SK-N-SH (cell line): ENCODE data around the gene YOD1. TPM values are rescaled to one million over a fixed set of nuclear protein-coding genes. Genes with fewer than 3 reads are reported as not detected.

Experiments
- CTCF ChIA-PET: fragments of 300-600, 350-600 bp; formaldehyde crosslinking; extraction: SDS; loops from one replicate; lab custom pipeline; 2021; lab: Yijun Ruan, JAX
- POLR2A ChIA-PET: fragments of 350-600 bp; sonication (Branson Sonifier 250); formaldehyde crosslinking; extraction: SDS; loops from one replicate; lab custom pipeline; 2020; ENCODE audit warnings: antibody characterized with exemption, inconsistent platforms; lab: Yijun Ruan, JAX
- DNase-seq: peaks from one replicate; pipeline ENCODE4 v3.0.0; 2012
- H2AFZ ChIP-seq: fragments of 200-600 bp; sonication (generic); 2 replicates; pipeline ENCODE4 v1.8.1; 2016; ENCODE audit warnings: antibody characterized with exemption, mild to moderate bottlenecking, low read depth
- H3F3A ChIP-seq: fragments of 200-600 bp; sonication (generic); replicated peaks from 2 replicates; pipeline ENCODE3; 2016; ENCODE audit warnings: antibody characterized with exemption, mild to moderate bottlenecking; ENCODE audit not compliant: insufficient read depth
- H3K27ac ChIP-seq, 2 experiments: fragments of 200-500 bp in 1 of 2; fragments of 200-600 bp in 1 of 2; sonication (Bioruptor generic) in 1 of 2; sonication (generic), shearing (Covaris generic) in 1 of 2; 2 replicates each; pipeline versions ENCODE4 v1.5.1 to v1.6.1; 2014 to 2016; ENCODE audit warnings: low read depth in 2 of 2, inconsistent platforms in 1 of 2, low read length in 1 of 2, mild to moderate bottlenecking in 1 of 2, mixed read lengths in 1 of 2
- H3K27me3 ChIP-seq: fragments of 200-600 bp; sonication (generic), shearing (Covaris generic); 2 replicates; pipeline ENCODE4 v1.6.1; 2016; ENCODE audit warnings: mixed run types; ENCODE audit not compliant: insufficient read depth
- H3K36me3 ChIP-seq, 2 experiments: fragments of 200-500 bp in 1 of 2; fragments of 200-600 bp in 1 of 2; sonication (Bioruptor generic) in 1 of 2; sonication (generic) in 1 of 2; replicated peaks in 1 of 2; 2 replicates each; pipeline versions ENCODE3 to v1.5.1; 2014 to 2016; ENCODE audit warnings: low read length in 1 of 2, mild to moderate bottlenecking in 1 of 2; ENCODE audit not compliant: insufficient read depth in 2 of 2, control insufficient read depth in 1 of 2
- H3K4me1 ChIP-seq, 2 experiments: fragments of 200-500 bp in 1 of 2; fragments of 200-600 bp in 1 of 2; sonication (Bioruptor generic) in 1 of 2; sonication (generic), shearing (Covaris generic) in 1 of 2; 2 replicates each; pipeline versions ENCODE4 v1.5.1 to v1.6.1; 2014 to 2016; ENCODE audit warnings: low read depth in 1 of 2, low read length in 1 of 2, mixed run types in 1 of 2; ENCODE audit not compliant: insufficient read depth in 2 of 2, control insufficient read depth in 1 of 2
- H3K4me2 ChIP-seq: fragments of 200-600 bp; sonication (generic), shearing (Covaris generic); 2 replicates; pipeline ENCODE4 v1.6.1; 2017; ENCODE audit warnings: mixed run types
- H3K4me3 ChIP-seq, 2 experiments: fragments of 200-500 bp in 1 of 2; fragments of 200-600 bp in 1 of 2; sonication (Bioruptor generic) in 1 of 2; sonication (generic), shearing (Covaris generic) in 1 of 2; 2 replicates each; pipeline versions ENCODE4 v1.5.1 to v1.8.1; 2014 to 2016; ENCODE audit warnings: low read depth in 2 of 2, inconsistent platforms in 1 of 2, low read length in 1 of 2, mild to moderate bottlenecking in 1 of 2, mixed read lengths in 1 of 2, moderate library complexity in 1 of 2
- H3K79me2 ChIP-seq: fragments of 200-600 bp; sonication (generic); 2 replicates; pipeline ENCODE4 v1.8.1; 2017; ENCODE audit warnings: mild to moderate bottlenecking; ENCODE audit not compliant: insufficient read depth
- H3K9ac ChIP-seq: fragments of 200-600 bp; sonication (generic); 2 replicates; pipeline ENCODE4 v1.6.1; 2017; ENCODE audit warnings: mixed run types
- H3K9me2 ChIP-seq: fragments of 200-600 bp; sonication (generic); 2 replicates; pipeline ENCODE4 v1.6.1; 2017; ENCODE audit warnings: mixed run types
- H3K9me3 ChIP-seq: fragments of 200-600 bp; sonication (generic); 2 replicates; pipeline ENCODE4 v1.6.1; 2017; ENCODE audit warnings: mixed run types, mild to moderate bottlenecking, moderate library complexity
- H4K20me1 ChIP-seq: fragments of 200-600 bp; sonication (generic); 2 replicates; pipeline ENCODE4 v1.6.1; 2017; ENCODE audit warnings: mild to moderate bottlenecking, mixed run types; ENCODE audit not compliant: insufficient read depth
- CHD2 ChIP-seq: fragments of 150-350 bp; IDR thresholded peaks from 2 replicates; pipeline ENCODE4 v1.6.1; 2018; ENCODE audit warnings: low read length; ENCODE audit not compliant: partially characterized antibody
- CTCF ChIP-seq: fragments of 200-600 bp; sonication (generic); IDR thresholded peaks from 2 replicates; pipeline ENCODE4 v1.6.1; 2017; ENCODE audit warnings: antibody characterized with exemption, mild to moderate bottlenecking, moderate library complexity
- ELF1 ChIP-seq: IDR thresholded peaks from 2 replicates; pipeline ENCODE4 v1.4.0; 2012
- EP300 ChIP-seq, 2 experiments: IDR thresholded peaks; 2 replicates each; pipeline versions ENCODE4 v1.4.0 to v1.6.1; 2012; ENCODE audit warnings: borderline replicate concordance in 1 of 2, low read depth in 1 of 2, low read length in 1 of 2
- FOSL2 ChIP-seq: IDR thresholded peaks from 2 replicates; pipeline ENCODE4 v1.4.0; 2012; ENCODE audit warnings: low read depth, mild to moderate bottlenecking, moderate library complexity, borderline replicate concordance
- GABPA ChIP-seq: IDR thresholded peaks from 2 replicates; pipeline ENCODE4 v1.4.0; 2012; ENCODE audit warnings: low read depth, mild to moderate bottlenecking
- GATA2 ChIP-seq: sonication (generic); formaldehyde crosslinking; IDR thresholded peaks from 2 replicates; pipeline ENCODE4 v1.5.0; 2020; ENCODE audit warnings: mild to moderate bottlenecking, missing genetic modification reagents
- IRF3 ChIP-seq: fragments of 150-350 bp; IDR thresholded peaks from 2 replicates; pipeline ENCODE4 v1.6.1; 2016; ENCODE audit warnings: mild to moderate bottlenecking, low read depth, low read length
- MAX ChIP-seq: IDR thresholded peaks from 2 replicates; pipeline ENCODE4 v1.4.0; 2012; ENCODE audit warnings: low read depth
- MEF2A ChIP-seq: IDR thresholded peaks from 2 replicates; pipeline ENCODE4 v1.4.0; 2012; ENCODE audit warnings: low read depth, borderline replicate concordance
- PBX3 ChIP-seq: IDR thresholded peaks from 2 replicates; pipeline ENCODE4; 2012
- RAD21 ChIP-seq: IDR thresholded peaks from 2 replicates; pipeline ENCODE4 v1.6.1; 2012; ENCODE audit warnings: mild to moderate bottlenecking, low read length
- RFX5 ChIP-seq: IDR thresholded peaks from 2 replicates; pipeline ENCODE4 v1.6.1; 2012; ENCODE audit warnings: mild to moderate bottlenecking, improper control_type of control experiment, low read length
- SIN3A ChIP-seq: IDR thresholded peaks from 2 replicates; pipeline ENCODE4 v1.6.1; 2012; ENCODE audit warnings: low read depth, mild to moderate bottlenecking, low read length, moderate library complexity, borderline replicate concordance
- TAF1 ChIP-seq: IDR thresholded peaks from 2 replicates; pipeline ENCODE4 v1.6.1; 2012; ENCODE audit warnings: low read depth, mild to moderate bottlenecking, low read length, moderate library complexity, borderline replicate concordance
- TCF12 ChIP-seq: IDR thresholded peaks from 2 replicates; pipeline ENCODE4 v1.4.0; 2012
- USF2 ChIP-seq: fragments of 150-350 bp; IDR thresholded peaks from 2 replicates; pipeline ENCODE4 v1.6.1; 2017; ENCODE audit warnings: antibody characterized with exemption, low read length, low read depth, borderline replicate concordance
- YY1 ChIP-seq: IDR thresholded peaks from 2 replicates; pipeline ENCODE4 v1.4.0; 2012; ENCODE audit warnings: low read depth, mild to moderate bottlenecking
- WGBS: methylation state at CpG from one replicate; pipeline ENCODE4 v1.1.6; 2017; ENCODE audit warnings: low lambda C conversion rate; 5-methylcytosine and 5-hydroxymethylcytosine counted together
- polyA plus RNA-seq, 3 experiments: library from polyadenylated mRNA; depleted of rRNA; stranded (reverse); fragments of >200 nt; gene quantifications; 2 replicates each; pipeline ENCODE4 v1.2.3, GENCODE V29; 2012

YOD1 gene
- polyA plus RNA-seq, 1 of the 3 experiments (the other 2 are of a cell fraction), result 0.79 TPM

- no peaks in the 10 kb centered on the region for H3K9me2 ChIP-seq
- no peak within 1 kb of the TSS for H3K4me3 ChIP-seq
- no peaks in the 10 kb centered on the region for H3F3A ChIP-seq
- H3K4me1 ChIP-seq, result peaks cover 0 to 1% of the 10 kb centered on the region in 2 experiments; a peak in 2 of 4 replicates
- no peak for DNase-seq
- H3K79me2 ChIP-seq, result no peaks in the 10 kb centered on the region
- H4K20me1 ChIP-seq, result no peaks in the 10 kb centered on the region
- no peaks in the 10 kb centered on the region for H3K9me3 ChIP-seq
- H3K36me3 ChIP-seq, result no peaks in the 10 kb centered on the region
- no peak within 1 kb of the TSS for H3K4me2 ChIP-seq
- no peaks in the 10 kb centered on the region for H3K27me3 ChIP-seq
- TF ChIP-seq ELF1 (no peak), GABPA (no peak), RFX5 (no peak), USF2 (no peak), CTCF (no peak), PBX3 (no peak), SIN3A (no peak), FOSL2 (no peak), GATA2 (CRISPR knock-in tag) (no peak), IRF3 (no peak), YY1 (no peak), EP300 (IDR thresholded peaks at IDR 0.05; ENCODE audit: borderline replicate concordance in 1 of 2, low read depth in 1 of 2, low read length in 1 of 2) (no peak), TAF1 (no peak), CHD2 (no peak), TCF12 (no peak), MEF2A (no peak), RAD21 (no peak), MAX (no peak)
- H3K27ac ChIP-seq, result no peak within 1 kb of the TSS
- no peak within 1 kb of the TSS for H2AFZ ChIP-seq
- no peak within 1 kb of the TSS for H3K9ac ChIP-seq
- ChIA-PET CTCF (interaction anchor here (1.0 to 1.8 kb wide), 5 partner anchors 11 to 51 kb away, joined by 3 to 5 read pairs (median 4); no protein-coding TSS in a partner anchor), POLR2A (no interaction called here)
- WGBS, result 14% methylated on average over 1 of the region's 1 CpG
Measured at GRCh38 chr1:207032528-207033017, 18.4 kb downstream of the YOD1 start, which contains the start of gene C1orf116. Gene C1orf116, minus strand, starts transcription at chr1:207032756. Its CDS starts 5,158 bp downstream, at chr1:207027598.
